Kidney glomerular epithelial cell (primary cell): ENCODE data around the gene POU2F1.
"Not testable (repeated sequence)": the region's sequence is repeated elsewhere in the genome, so short reads cannot be mapped to it uniquely, and the experiment has no call there.

ENCODE experiments used
- DNase-seq: peaks from one replicate; lab custom pipeline; 2025; lab: John Stamatoyannopoulos, UW

Gene POU2F1

GRCh38 chr1:167205306-167206050, 15.2 kb upstream of the POU2F1 start:
- DNase-seq: peak; percentile 4

GRCh38 chr1:167206166-167206835, 14.4 kb upstream of the POU2F1 start:
- DNase-seq: no peak

GRCh38 chr1:167207940-167208623, 12.6 kb upstream of the POU2F1 start:
- no peak for DNase-seq

GRCh38 chr1:167208624-167208976, 12.1 kb upstream of the POU2F1 start:
- DNase-seq: no peak

GRCh38 chr1:167209044-167209443, 11.6 kb upstream of the POU2F1 start:
- DNase-seq: no peak

GRCh38 chr1:167210966-167211674, 9.6 kb upstream of the POU2F1 start:
- DNase-seq: no peak

- DNase-seq: no peak
These were observed 8.7 kb upstream of the POU2F1 start for GRCh38 chr1:167212025-167212424.

GRCh38 chr1:167216809-167217208, 3.9 kb upstream of the POU2F1 start:
- DNase-seq: no peak

- no peak for DNase-seq
These were observed 1.5 kb upstream of the POU2F1 start for GRCh38 chr1:167219194-167219593.

GRCh38 chr1:167219646-167220536, 795 bp upstream of the POU2F1 start:
- peak; percentile 74 for DNase-seq

GRCh38 chr1:167221126-167221737, 546 bp downstream of the POU2F1 start:
- no peak for DNase-seq

- peak; percentile 39 for DNase-seq
These were observed 1.3 kb downstream of the POU2F1 start for GRCh38 chr1:167221738-167222610.

GRCh38 chr1:167223144-167224103, 2.7 kb downstream of the POU2F1 start:
- DNase-seq: peak; percentile 68

GRCh38 chr1:167224734-167225235, 4.1 kb downstream of the POU2F1 start:
- DNase-seq: not testable (repeated sequence)

GRCh38 chr1:167225920-167226319, 5.2 kb downstream of the POU2F1 start:
- no peak for DNase-seq

GRCh38 chr1:167227934-167228378, 7.3 kb downstream of the POU2F1 start:
- DNase-seq: peak; percentile 35

- DNase-seq: no peak
These were observed 9.2 kb downstream of the POU2F1 start for GRCh38 chr1:167229719-167230385.

- DNase-seq: no peak
These were observed 9.8 kb downstream of the POU2F1 start for GRCh38 chr1:167230437-167230836.
